Measurements from ENCODE around the gene RAB11FIP4.

Gene RAB11FIP4

DNA sequence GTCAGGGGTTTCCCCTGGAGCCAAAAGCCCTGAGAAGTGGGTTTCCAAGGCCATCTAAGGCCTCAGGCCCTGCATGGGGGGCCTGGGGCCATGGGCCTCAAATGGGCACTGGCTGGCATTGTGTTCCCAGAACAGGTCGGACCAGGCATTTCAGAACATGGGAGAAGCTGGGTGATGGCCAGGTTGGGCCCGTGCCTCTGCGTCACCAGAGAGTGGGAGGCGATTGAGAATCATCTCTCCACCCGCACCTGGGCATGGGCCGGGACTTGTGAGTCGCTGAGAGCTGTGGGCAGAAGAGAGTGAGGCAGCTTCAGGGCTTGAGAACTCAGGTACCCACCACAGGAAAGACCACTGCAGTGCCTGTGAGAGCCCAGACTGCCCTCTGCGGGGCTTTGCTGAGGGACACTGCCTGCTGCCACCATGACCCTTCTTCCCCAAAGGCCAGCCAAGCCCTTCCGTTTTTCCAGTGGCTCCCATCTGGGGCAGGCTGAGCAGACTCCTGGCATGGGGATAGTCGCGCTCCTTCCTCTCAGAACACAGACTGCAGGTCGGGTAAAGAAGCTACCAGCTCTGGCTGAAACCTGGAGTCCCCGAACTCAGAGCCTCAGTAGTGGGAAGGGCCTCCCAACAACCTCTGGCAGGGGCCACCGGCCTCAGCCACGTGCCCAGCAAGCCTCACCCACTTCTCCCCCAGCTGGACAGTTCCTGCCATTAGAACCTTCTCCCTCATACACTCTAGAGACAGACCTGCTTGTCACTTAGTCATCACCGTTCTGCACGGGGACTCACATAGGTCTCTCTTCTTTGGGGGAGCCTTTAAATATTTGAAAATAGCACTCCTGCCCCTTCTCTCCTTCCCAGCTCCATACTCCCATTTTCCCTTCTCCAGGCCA, 1.6 kb downstream of the RAB11FIP4 start:
- Histone ChIP-seq H3K4me2 (ENCODE audit: low read depth, low read length, poor library complexity, severe bottlenecking) (no peak overlapping the region), H3K79me2 (ENCODE audit: insufficient read depth, low read length) (no peaks in the 10 kb centered on the region), H3K27me3 (ENCODE audit: low read length) (no peaks in the 10 kb centered on the region), H3F3A (ENCODE audit: insufficient read depth) (no peaks in the 10 kb centered on the region), H3K36me3 (ENCODE audit: low read length) (no peaks in the 10 kb centered on the region), H3K4me3 (ENCODE audit: insufficient read depth, low read length, poor library complexity, severe bottlenecking) (no peak overlapping the region), H3K9me3 (ENCODE audit: insufficient read depth, low read length) (no peaks in the 10 kb centered on the region), H3K27ac (ENCODE audit: low read depth, low read length) (no peak overlapping the region), H4K20me1 (ENCODE audit: low read depth, low read length) (no peaks in the 10 kb centered on the region), H3K9me2 (replicated peaks; ENCODE audit: insufficient read depth, low read length) (no peaks in the 10 kb centered on the region), H2AFZ (ENCODE audit: low read depth, low read length, severe bottlenecking) (no peak overlapping the region), H3K9ac (ENCODE audit: low read length) (no peak overlapping the region)
- TF ChIP-seq, protein P1, sequence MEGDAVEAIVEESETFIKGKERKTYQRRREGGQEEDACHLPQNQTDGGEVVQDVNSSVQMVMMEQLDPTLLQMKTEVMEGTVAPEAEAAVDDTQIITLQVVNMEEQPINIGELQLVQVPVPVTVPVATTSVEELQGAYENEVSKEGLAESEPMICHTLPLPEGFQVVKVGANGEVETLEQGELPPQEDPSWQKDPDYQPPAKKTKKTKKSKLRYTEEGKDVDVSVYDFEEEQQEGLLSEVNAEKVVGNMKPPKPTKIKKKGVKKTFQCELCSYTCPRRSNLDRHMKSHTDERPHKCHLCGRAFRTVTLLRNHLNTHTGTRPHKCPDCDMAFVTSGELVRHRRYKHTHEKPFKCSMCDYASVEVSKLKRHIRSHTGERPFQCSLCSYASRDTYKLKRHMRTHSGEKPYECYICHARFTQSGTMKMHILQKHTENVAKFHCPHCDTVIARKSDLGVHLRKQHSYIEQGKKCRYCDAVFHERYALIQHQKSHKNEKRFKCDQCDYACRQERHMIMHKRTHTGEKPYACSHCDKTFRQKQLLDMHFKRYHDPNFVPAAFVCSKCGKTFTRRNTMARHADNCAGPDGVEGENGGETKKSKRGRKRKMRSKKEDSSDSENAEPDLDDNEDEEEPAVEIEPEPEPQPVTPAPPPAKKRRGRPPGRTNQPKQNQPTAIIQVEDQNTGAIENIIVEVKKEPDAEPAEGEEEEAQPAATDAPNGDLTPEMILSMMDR (IDR thresholded peaks at IDR 0.05; ENCODE audit: insufficient read depth, low read length, poor library complexity, severe bottlenecking), result no peak
- no peak for TF ChIP-seq EZH2phosphoT487 (conservative IDR thresholded peaks at IDR 0.05; ENCODE audit: low read length)

DNA sequence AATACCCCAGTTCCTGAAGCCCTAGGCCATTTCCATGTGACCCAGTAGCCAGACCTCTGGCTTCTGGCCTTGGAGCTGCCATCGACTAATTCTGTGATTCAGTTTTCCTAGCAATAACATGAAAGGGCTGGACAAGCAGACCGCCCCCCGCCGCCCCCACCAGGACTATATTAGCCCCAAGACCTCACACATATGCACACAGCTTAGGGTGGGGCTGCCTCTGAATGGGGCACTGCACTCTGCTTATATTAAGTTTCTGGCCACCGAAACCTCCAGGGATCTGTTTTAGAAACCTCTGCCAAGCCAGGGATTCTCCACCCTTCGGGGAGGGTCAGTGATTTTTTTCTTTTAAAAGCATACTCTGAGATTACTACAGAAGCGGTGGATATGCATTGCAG, 2.3 kb downstream of the RAB11FIP4 start:
- Histone ChIP-seq H3K9me3 (ENCODE audit: insufficient read depth, low read length) (no peaks in the 10 kb centered on the region), H3K4me3 (ENCODE audit: insufficient read depth, low read length, poor library complexity, severe bottlenecking) (no peak overlapping the region), H3K36me3 (ENCODE audit: low read length) (no peaks in the 10 kb centered on the region), H3K9ac (ENCODE audit: low read length) (no peak overlapping the region), H3K9me2 (replicated peaks; ENCODE audit: insufficient read depth, low read length) (no peaks in the 10 kb centered on the region), H4K20me1 (ENCODE audit: low read depth, low read length) (no peaks in the 10 kb centered on the region), H3K27ac (ENCODE audit: low read depth, low read length) (no peak overlapping the region), H2AFZ (ENCODE audit: low read depth, low read length, severe bottlenecking) (no peak overlapping the region), H3K4me2 (ENCODE audit: low read depth, low read length, poor library complexity, severe bottlenecking) (no peak overlapping the region), H3K27me3 (ENCODE audit: low read length) (no peaks in the 10 kb centered on the region), H3F3A (ENCODE audit: insufficient read depth) (no peaks in the 10 kb centered on the region), H3K79me2 (ENCODE audit: insufficient read depth, low read length) (no peaks in the 10 kb centered on the region)
- TF ChIP-seq, protein P1 (IDR thresholded peaks at IDR 0.05; ENCODE audit: insufficient read depth, low read length, poor library complexity, severe bottlenecking), result no peak
- TF ChIP-seq EZH2phosphoT487 (conservative IDR thresholded peaks at IDR 0.05; ENCODE audit: low read length), result no peak

DNA sequence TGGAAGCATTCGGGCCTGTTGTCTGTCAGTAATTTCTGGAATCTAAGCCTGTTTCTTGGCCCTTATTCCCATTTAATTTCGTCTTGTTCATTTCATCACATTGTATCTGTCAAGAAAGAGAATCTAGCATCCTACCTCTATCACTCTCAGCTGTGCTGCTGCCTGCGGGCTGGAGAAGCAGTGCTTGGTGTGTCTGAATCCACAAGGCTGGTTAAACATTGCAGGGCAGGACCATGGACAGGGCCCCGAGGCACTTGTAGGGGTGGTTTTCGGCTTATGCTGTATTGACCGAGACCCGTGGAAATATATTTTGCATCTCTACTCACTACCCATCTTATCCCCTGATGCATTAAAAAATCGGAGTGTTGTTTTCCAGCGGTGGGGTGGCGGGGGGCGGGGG, 3.1 kb downstream of the RAB11FIP4 start:
- Histone ChIP-seq H3K9me3 (ENCODE audit: insufficient read depth, low read length) (no peaks in the 10 kb centered on the region), H4K20me1 (ENCODE audit: low read depth, low read length) (no peaks in the 10 kb centered on the region), H3K79me2 (ENCODE audit: insufficient read depth, low read length) (no peaks in the 10 kb centered on the region), H3K4me3 (ENCODE audit: insufficient read depth, low read length, poor library complexity, severe bottlenecking) (no peak overlapping the region), H3K4me2 (ENCODE audit: low read depth, low read length, poor library complexity, severe bottlenecking) (no peak overlapping the region), H3F3A (ENCODE audit: insufficient read depth) (no peaks in the 10 kb centered on the region), H2AFZ (ENCODE audit: low read depth, low read length, severe bottlenecking) (no peak overlapping the region), H3K9ac (ENCODE audit: low read length) (no peak overlapping the region), H3K27ac (ENCODE audit: low read depth, low read length) (no peak overlapping the region), H3K36me3 (ENCODE audit: low read length) (no peaks in the 10 kb centered on the region), H3K9me2 (replicated peaks; ENCODE audit: insufficient read depth, low read length) (no peaks in the 10 kb centered on the region), H3K27me3 (ENCODE audit: low read length) (no peaks in the 10 kb centered on the region)
- no peak for TF ChIP-seq EZH2phosphoT487 (conservative IDR thresholded peaks at IDR 0.05; ENCODE audit: low read length)
- TF ChIP-seq, protein P1 (IDR thresholded peaks at IDR 0.05; ENCODE audit: insufficient read depth, low read length, poor library complexity, severe bottlenecking), result no peak
